ENCODE data around the gene AGBL4.
A peak's percentile ranks its signal among the peaks of the same experiment; 100 is the strongest.

Gene AGBL4

DNA sequence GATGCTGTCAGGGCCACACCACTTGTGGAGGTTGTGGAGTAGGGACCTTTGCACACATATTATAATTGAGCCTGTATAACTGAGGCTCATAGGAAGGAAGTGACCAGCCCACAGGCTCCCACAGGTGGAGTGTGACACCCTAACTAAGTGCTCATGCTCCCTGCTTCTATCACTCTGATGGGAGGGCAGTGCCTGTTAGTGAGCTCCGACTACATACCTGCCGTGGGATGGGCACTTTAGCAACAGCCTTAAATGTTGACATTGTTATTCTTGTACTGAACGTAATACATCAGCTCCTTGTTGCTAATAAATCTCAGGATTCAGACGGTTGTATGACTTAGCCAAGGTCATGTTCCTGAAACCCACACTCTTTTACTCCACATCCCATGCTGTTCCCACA lies 1305.0 kb downstream of the AGBL4 start:
- DNase-seq (ENCODE audit: low spot score) = no peak

DNA sequence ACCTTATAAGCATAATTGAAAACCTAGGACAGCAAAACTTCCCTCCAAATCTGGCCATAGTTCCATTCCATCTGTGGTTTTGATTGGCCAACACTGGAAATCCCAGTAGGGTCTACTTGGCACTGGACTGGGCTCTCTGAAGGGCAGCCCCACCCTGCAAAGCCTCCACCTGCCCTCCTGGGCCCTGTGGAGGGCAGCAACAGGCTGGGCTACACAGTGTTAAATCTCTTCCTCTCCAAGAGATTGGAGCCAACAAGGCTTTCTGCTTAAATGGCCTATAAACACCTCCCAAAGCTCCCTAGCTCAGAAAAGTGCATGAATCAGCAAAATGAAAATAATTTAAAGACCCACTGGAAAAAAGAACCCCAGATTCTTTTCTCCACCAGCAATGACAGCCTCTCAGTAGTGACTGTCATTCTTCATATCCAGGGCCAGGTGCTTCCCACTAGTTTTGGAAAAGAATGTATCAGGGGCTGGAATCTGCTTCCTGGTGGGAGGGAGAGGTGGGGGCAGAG lies 1305.6 kb downstream of the AGBL4 start:
- no peak for DNase-seq (ENCODE audit: low spot score)

DNA sequence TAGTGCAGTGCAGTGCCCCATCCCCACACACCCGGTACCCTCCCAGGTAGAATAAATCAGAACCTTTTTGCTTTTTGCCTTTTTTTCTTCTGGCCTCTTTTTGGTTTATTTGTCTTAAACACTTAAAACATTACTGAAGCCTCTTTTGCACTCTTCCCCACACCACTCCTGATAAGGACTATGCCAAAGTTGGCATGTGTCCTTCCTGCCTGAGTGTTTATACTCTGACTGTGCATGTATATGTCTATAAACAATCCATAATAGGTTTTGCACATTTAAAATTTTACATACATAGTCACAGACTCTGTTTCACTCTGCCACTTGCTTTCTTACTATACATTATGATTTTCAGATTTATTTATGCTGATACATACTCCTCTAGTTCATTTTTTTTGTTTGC lies 1306.7 kb downstream of the AGBL4 start:
- DNase-seq (ENCODE audit: low spot score) = no peak

DNA sequence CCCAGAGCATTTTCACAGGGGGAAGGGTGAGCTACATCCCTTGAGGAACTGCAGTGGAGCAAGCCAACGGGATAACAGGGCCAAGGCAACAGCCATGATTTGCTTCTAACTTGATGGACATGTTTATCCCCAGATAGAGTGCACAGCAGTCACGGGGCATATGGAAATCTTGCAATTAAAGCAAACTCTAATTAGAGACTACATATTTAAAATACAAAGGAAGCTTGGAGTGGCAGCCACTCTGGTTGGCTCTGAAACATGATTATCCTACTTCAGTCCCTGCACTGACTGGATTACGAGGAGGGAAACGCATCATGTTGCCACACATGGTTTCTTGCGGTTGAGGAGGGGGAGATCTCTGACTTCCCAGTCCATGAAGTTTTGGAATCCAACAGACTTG lies 1307.8 kb downstream of the AGBL4 start:
- no peak for DNase-seq (ENCODE audit: low spot score)

DNA sequence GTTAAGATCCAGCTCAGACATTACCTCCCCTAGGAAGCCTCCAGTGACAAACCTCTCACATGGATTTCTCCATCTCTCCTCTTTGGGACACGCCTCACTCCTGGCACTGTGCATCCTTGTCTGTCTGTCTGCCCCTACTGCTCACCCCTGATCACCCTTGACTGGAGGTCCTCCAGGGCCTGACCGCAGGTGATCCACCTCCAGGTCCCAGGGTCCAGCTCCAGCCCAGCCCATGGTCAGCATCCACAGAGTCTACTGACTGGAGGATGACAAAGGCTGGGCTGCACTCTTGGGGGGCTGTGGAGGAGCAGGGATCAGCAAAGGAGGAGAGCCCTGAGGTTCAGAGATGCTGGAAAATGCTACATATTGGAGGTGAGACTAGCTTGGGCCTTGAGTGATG lies 1312.8 kb downstream of the AGBL4 start:
- no peak for DNase-seq (ENCODE audit: low spot score)

DNA sequence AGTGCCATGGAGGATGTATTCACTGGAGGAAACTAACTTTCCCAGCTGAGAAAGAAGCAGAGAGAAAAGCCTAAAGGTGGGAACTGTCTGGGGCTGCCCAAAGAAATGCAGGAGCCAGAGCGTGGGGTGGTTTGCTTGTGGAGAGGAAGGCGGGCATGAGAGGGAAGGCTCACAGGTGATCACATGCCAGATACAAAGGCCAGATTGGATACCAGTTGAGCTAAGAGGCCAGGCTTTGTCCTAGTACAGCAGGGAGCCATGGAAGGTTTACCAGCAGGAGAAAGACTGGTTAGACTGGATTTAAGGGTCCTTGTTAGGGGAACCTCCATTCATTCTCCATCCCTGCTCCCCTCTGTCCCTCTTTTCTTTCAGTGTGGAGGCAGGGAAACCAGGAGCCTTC lies 1313.4 kb downstream of the AGBL4 start:
- DNase-seq (ENCODE audit: low spot score) = no peak

DNA sequence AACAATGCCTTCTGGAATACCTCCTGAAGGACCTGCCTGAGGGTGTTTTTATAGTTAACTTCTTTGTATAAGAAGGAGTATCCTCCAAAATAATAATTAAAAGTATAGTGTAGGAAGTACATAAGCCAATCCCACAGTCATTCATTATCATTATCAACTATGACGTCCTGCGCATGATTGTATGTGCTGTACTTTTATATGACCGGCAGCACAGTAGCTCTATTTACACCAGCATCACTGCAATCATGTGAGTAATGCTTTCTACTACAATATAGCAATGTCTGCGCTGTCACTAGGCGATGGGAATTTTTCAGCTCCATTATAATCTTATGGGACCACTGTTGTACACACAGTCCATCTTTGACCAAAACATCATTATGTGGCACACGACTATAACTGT lies 1319.0 kb downstream of the AGBL4 start:
- no peak for DNase-seq (ENCODE audit: low spot score)

DNA sequence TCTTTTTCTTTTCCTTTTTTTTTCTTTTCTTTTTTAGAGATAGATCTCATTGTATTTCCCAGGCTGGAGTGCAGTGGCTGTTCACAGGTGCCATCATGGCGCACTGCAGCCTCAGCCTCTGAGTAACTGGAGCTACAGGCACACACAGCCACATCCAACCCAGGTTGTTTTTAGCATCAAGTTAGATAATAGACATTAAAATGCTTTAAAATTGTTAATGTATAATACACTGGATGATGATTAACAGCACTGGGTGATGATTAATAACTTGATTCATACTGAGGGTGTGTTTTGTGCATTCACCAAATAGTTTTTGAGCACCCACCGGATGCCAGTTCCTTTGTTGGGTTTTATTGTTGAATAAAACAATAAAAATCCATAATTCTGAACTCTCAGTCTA lies 1322.3 kb downstream of the AGBL4 start:
- no peak for DNase-seq (ENCODE audit: low spot score)

DNA sequence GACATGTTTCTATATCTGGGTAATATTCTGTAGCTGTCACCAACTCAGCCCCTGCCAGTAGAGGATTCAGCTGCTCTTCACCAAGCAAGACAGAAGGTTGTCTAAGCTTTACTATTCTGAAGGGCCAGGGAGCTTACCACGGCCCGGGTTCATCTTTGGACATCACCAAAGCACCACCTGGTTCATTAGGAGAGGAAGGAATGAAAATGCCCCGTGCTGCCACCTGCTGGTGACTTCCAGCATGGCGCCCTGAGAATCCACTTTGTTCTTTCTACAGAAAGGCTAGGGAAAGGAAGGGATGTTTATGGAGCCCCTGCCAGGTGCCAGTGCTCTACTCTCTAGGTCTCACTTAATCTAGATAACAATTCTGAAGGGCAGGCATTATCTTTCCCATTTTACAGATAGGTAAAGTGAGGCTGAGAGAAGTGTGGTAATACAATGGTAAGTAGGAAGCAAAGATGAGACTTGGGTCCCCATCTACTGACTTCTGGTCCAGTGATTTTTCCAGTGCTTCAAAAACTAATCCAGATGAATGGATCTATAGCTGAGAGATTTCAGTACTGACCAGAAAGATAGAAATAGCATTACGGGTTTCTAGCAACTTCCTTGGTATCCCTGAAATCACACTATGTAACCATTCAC lies 1326.6 kb downstream of the AGBL4 start:
- no peak for DNase-seq (ENCODE audit: low spot score)

DNA sequence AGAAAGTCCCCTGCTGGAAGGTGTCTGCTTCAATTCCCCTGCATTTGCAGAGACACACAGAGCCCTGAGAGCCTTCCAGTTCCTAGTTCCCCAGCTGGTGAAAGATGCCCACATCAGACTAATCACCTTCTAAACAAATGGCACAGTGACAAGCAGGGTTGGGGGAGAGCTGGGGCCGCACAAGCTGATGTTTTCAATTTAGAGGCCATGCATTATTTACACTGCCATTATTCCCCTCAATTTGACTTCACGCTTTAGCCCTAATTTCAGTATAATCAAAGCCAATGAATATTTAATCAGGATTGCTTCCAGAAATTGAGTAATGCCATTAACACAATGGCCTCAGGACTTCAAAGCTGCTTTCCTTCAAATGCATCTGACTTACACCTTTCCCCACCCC lies 1328.6 kb downstream of the AGBL4 start:
- DNase-seq (ENCODE audit: low spot score) = no peak

DNA sequence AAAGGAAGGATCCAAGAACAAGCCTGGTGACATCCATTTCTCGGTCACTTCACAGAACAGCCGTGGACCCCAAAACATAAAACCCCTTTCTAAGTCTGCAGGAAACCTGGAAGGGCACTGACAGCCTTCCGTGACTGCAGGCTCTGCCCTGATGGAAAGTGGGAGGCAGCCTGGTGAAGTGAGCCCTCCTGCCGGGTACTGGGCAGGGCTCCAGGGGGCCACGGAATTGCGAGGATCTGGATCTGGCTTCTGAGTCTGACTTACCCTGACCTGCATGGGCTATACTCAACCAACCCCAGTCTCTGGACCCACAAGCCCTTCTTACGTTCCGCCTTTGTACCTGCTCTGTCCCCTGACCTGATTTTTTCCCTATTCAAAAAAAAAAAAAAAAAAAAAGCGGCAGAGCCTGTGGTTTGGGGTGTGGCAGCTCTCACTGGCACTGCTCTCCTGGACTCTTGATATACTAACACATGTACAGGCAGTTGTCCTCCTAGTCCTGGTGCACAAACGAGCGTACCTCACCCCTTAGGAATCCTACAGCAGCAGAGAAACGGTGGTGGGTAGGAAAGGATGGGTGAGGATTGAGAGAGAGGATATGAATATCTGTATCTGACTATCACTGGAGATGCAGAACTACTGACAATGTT lies 1330.0 kb downstream of the AGBL4 start:
- DNase-seq (ENCODE audit: low spot score) = no peak

DNA sequence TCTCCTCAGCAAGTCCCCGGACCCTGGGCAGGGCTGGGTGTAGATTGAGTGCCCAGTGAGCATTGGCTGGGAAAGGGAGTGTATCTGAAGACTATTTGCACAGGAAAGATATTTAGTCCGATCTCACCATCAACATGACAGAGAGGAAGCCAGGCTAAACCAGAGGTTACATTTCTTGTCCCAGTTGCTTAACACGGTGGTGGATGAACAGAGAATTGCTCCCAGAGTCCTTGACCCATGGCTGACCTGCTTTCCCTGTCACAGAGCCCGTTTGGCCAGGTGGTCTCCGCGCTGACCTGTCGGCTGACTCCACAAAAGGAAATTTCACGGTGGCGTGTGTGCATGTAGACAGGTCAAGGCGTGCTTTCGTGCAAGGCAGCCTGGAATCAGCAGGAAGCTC lies 1330.6 kb downstream of the AGBL4 start:
- DNase-seq (ENCODE audit: low spot score) = no peak

DNA sequence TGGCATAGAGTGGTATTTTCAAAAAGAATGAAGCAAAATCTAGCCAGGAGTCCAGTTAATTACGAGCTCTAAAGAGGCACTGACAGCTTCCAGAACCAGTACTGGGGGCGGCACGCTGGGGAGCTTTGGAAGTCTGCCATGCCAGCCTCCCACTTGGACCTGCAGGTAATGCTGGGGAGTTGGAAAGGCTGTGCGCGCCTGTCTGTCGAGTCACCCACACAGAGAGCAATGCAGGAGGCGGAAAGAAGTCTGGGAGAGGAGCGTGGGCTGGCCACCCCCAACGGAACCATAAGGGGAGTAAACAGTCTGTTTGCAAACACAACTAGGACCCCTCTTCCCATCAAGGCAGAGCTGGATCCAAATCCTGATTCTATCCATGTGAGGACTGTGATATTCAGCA lies 1331.5 kb downstream of the AGBL4 start:
- DNase-seq (ENCODE audit: low spot score) = peak; percentile 39

DNA sequence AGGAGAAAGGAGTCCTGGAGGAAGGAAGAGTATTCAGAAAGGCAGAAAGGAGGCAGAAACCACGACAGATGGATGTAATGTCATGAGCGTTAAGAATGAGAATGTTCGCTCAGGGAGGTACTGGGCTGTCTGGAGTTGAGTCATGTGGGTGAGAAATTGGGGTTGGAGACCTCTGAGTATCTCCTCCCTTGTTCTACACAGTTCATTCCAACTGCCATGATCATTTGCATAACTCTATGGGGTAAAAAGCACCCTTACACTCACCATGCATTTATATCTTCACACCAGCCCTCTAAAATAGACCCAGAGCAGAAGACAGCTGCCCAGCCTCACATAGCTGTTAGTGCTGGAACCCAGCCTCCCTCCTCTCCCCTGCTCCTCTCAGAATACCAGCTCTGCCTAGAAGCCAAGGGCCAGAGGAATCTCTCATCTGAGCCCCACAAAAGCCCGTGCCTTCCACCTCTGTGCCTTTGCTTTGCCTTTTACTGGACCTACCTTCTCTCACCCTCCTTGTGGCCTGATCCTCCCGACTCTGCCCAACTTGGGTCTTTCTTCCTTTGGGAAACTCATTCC lies 1332.2 kb downstream of the AGBL4 start:
- no peak for DNase-seq (ENCODE audit: low spot score)

DNA sequence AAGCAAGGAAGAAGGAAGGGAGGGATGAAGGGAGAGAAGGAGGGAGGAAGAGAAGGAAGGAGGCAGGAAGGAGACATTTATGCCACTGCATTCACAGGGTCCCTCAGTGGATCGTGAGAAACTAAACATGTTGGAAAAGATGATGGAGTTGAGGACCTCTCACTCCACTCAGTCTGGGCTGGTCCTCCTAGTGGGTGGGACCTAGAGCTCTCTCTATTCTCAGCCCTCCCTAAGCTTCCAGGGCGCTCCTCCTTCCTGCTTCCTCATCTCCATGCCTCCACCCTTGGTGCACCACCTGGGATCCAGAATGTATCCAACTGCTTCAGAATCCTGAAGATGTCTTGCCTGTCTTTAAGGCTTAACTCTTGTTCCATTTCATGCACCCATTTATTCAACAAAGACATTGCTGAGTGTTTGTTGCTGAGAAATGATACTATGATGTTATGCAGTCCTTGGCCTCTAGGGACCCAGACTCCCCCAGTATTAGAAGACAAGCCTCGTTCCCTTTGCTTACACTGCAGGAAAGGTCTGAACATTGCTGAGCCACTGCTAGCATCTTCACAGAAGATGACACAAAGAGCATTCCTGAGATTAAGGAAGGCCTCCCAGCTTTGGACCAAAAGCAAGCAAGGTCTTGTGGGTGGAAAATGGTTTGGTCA lies 1335.5 kb downstream of the AGBL4 start:
- DNase-seq (ENCODE audit: low spot score) = no peak

DNA sequence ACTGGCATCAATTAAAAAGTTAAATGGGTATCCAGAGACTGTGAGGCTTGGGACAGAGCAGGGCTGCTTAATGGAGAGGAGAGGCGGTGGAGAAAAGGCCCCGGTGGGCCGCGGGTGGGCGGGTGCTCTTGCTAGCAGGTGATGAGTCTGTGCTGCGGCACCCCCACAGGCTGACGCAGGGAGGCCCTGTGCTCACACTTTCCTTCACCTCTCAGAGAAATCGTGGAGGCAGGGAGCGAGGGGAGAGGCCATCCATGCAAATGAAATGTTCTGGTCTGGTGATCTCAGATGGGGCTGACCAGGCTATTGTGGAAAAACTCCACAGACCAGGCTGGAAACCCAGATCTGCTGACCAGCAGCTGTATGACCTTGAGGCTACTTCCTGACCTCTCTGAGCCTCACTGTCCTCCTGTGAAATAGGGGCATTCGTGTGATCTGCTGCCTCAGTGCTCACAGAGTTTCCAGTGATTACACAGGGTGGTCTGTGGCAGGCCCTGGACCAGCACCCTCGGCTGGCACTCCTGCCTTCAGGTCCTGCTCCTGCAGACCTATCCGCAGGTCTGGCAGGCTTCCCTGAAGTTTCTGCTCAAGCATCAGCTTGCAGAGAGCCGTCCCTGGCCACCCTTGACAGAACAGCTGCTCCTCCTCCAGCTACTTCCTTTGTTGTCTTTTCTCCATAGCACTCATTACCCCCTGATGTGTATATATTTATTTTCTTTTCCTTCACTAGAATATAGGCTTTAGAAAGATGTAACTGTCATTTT lies 1336.3 kb downstream of the AGBL4 start:
- DNase-seq (ENCODE audit: low spot score) = no peak

DNA sequence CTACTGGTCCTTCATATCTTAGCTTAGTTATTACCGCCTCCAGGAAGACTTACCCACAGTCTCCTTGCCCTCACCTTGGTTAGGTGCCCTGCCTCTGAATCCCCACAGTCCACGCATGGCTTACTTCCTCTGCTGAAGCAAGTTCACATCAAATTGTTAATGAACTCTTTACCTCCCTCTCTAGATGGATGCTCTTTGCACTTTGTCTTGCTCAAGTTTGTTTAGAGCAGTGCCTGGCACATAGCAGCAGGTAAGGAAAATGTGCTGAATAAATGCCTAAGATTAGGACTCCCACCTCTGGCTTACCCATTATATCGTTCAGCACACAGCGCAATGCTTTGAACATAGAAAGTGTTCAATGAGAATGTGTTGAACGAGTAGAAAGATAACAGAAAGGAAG lies 1337.6 kb downstream of the AGBL4 start:
- no peak for DNase-seq (ENCODE audit: low spot score)

DNA sequence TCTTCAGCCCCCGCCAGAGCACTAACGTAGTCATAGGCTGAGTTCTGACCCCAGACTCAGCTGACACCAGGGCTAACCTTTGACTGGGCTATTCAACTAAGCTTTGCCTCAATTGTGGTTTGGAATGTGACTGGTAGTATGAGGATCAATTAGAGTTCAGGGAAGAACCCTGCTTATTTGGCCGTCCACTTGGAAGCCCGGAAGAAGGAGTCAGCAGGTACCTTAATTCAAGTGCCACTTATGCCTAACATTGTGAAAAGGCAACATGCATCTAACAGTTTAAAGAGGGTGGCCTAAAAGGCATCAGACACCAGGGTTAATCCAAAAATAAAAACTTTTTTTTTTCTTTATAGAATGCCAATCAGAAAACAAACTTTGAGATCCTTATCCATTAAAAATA lies 1339.4 kb downstream of the AGBL4 start:
- DNase-seq (ENCODE audit: low spot score) = no peak

DNA sequence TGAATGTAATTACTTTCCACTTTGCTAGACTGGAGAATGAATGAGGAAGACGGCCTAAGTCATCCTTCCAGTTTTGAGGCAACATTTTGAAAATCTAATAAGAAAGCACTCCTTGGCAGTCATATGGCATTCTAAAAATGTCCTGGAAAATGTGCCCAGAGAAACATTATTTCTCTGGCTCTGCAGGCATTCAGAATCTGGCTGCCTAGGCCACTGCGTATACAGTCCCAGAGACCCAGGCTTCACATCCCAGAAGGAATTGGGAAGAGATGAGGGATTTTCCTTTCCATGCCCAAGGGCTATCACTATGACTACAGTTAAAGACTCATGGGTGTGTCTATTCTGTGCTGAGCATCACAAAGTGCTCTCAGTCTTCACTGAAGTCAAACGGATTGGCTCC lies 1339.9 kb downstream of the AGBL4 start:
- DNase-seq (ENCODE audit: low spot score) = no peak

DNA sequence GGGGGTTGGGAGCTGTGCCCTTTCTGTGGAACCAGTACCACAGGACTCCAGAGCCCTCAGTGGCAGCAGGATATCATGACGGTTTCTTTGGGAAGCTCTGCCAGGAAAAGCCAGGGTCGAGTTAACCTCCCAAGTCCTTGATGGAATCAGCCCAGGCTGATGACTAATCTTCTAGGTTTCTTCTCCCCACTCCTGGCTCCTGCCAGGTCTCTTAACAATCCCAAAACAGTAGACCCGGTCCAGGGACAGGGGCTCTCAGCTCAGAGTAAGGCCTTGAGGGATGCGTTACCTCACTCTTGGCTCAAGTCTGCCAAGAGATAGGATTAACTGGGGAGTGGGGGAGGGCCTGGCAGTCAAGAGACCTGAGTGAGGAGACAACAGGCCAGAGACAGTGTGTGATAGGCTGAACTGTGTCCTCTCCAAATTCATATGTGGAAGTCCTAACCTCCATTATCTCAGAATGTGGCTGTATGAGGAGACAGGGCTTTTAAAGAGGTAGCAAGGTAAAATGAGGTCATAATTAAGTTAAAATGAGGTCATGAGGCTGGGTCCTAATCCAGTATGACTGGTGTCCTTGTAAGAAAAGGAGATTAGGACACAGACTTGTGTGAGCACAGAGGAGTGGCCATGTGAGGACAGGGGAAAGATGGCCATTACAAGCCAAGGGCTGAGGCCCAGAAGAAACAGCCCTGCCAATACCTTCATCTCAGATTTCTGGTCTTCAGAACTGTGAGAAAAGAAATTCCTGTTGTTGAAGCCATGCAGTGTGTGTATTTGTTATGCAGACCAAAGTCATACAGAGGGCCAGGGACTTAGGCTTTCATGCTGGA lies 1342.1 kb downstream of the AGBL4 start:
- DNase-seq (ENCODE audit: low spot score) = no peak

DNA sequence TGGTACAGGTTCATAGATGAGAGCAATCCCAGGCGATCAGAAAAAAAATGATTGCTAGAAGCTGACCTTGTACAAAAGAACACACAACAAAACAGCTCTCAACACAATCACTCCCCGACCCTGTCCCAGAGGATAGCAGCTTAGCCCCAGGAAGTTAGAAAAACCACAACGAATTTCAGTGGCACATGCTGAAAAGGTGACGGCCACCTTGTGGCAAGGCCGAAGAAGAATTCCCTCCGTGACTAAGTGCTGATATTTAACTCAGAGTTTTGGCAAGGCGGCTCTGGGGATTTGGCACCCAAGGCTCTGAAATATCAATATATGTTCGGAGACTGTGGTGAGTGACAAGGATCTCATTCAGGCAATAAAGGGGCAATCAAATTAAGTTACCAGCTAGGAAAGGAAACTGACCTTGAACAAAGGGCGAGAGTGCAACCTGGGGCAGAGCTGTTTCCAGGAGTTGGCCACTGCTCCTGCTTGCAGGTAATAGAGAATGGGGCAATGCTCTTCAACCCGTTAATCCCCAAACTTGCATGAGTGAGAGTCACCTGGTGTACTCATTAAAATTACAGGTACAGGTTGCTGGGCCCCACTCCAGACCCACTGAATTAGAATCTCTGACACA lies 1343.2 kb downstream of the AGBL4 start:
- no peak for DNase-seq (ENCODE audit: low spot score)
